Progenitor cell of endocrine pancreas (in vitro differentiated cells): ENCODE data around the gene FGF3. TPM values are rescaled to one million over a fixed set of nuclear protein-coding genes. Genes with fewer than 3 reads are reported as not detected.

Experiments used
- DNase-seq: peaks from one replicate; pipeline ENCODE4 v3.0.0; 2021; ENCODE audit warnings: low spot score; ENCODE audit not compliant: unreplicated experiment
- H3K27ac Mint-ChIP-seq: 2 replicates; pipeline ENCODE4 v1.8.0; 2021; ENCODE audit warnings: mild to moderate bottlenecking, moderate library complexity, mixed read lengths
- H3K27me3 Mint-ChIP-seq: 2 replicates; pipeline ENCODE4 v1.8.0; 2021; ENCODE audit warnings: mixed read lengths
- H3K36me3 Mint-ChIP-seq: 2 replicates; pipeline ENCODE4 v1.8.0; 2022; ENCODE audit warnings: mixed read lengths; ENCODE audit not compliant: insufficient read depth
- H3K4me1 Mint-ChIP-seq: 2 replicates; pipeline ENCODE4 v1.8.0; 2021; ENCODE audit warnings: low read depth, mixed read lengths
- H3K4me3 Mint-ChIP-seq: 2 replicates; pipeline ENCODE4 v1.8.0; 2021; ENCODE audit warnings: low read depth, mild to moderate bottlenecking, moderate library complexity, mixed read lengths
- H3K9me3 Mint-ChIP-seq: 2 replicates; pipeline ENCODE4 v1.8.0; 2021; ENCODE audit warnings: low read depth, mixed read lengths
- total RNA-seq: library from RNA; stranded (reverse); gene quantifications from 2 replicates; pipeline ENCODE4 v1.2.1, GENCODE V29; 2021
- TF ChIP-seq, protein P1 (sequence below): fragments of 200-600 bp; sonication (generic); IDR thresholded peaks from one replicate; pipeline ENCODE4 v1.5.0; 2021; ENCODE audit warnings: antibody characterized with exemption, mild to moderate bottlenecking; ENCODE audit not compliant: unreplicated experiment

The FGF3 gene
- total RNA-seq, 1 donor from 2014 or later, result not detected

DNA sequence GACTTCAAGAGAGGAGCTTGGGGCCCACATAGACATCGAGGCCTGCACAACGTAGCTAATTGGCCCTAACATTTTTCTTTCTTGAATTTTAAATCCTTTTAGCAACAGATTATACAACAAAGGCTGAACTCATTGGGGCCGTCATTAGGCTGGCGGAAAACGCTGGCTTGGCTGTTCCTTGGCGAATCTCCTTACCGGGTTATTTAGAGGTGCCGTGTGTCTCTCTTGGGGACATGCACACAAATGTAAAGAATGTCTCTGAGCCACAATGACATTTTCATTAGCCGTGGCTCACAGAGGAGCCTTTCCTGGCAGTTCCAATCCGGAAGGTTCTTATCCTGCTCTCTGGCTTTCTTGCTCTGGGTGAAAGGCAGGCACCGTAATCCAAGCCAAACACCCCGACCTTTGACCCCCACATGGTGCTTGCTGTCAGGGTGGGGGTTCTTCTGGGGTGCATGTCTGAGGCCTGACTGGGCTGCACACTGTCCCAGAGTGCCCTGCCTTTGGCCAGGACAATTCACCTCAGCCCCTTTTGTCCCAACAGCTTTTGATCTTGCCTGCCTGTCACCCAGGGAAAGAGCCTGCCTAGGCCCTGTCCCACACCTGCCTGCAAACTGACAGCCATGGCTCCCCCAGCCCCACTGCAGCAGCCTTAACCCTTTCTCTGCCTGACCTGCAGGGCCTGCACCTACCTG lies 9.2 kb upstream of the FGF3 start:
- no peak for DNase-seq
- Mint-ChIP-seq H3K36me3 (no peaks in the 10 kb centered on the region), H3K27me3 (peaks cover 38% of the 10 kb centered on the region), H3K4me3 (no peak overlapping the region), H3K9me3 (no peaks in the 10 kb centered on the region), H3K4me1 (peaks cover 7% of the 10 kb centered on the region), H3K27ac (no peak overlapping the region)
- TF ChIP-seq, protein P1, sequence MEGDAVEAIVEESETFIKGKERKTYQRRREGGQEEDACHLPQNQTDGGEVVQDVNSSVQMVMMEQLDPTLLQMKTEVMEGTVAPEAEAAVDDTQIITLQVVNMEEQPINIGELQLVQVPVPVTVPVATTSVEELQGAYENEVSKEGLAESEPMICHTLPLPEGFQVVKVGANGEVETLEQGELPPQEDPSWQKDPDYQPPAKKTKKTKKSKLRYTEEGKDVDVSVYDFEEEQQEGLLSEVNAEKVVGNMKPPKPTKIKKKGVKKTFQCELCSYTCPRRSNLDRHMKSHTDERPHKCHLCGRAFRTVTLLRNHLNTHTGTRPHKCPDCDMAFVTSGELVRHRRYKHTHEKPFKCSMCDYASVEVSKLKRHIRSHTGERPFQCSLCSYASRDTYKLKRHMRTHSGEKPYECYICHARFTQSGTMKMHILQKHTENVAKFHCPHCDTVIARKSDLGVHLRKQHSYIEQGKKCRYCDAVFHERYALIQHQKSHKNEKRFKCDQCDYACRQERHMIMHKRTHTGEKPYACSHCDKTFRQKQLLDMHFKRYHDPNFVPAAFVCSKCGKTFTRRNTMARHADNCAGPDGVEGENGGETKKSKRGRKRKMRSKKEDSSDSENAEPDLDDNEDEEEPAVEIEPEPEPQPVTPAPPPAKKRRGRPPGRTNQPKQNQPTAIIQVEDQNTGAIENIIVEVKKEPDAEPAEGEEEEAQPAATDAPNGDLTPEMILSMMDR, result no peak

- TF ChIP-seq, protein P1, result no peak
- peaks cover 39% of the 10 kb centered on the region for H3K27me3 Mint-ChIP-seq
- no peak for DNase-seq
Measured at GRCh38 chr11:69826773-69827172, 7.6 kb upstream of the FGF3 start.

GRCh38 chr11:69825941-69826340 lies 6.7 kb upstream of the FGF3 start:
- TF ChIP-seq, protein P1, result no peak
- Mint-ChIP-seq H3K9me3 (no peaks in the 10 kb centered on the region), H3K4me1 (peaks cover 7% of the 10 kb centered on the region), H3K27ac (no peak overlapping the region), H3K36me3 (no peaks in the 10 kb centered on the region), H3K4me3 (no peak overlapping the region), H3K27me3 (peaks cover 47% of the 10 kb centered on the region)
- no peak for DNase-seq

More at GRCh38 chr11:69826773-69827172, 7.6 kb upstream of the FGF3 start:
- no peak overlapping the region for H3K27ac Mint-ChIP-seq
- H3K36me3 Mint-ChIP-seq, result no peaks in the 10 kb centered on the region
- no peak overlapping the region for H3K4me3 Mint-ChIP-seq
- H3K4me1 Mint-ChIP-seq, result peaks cover 7% of the 10 kb centered on the region
- no peaks in the 10 kb centered on the region for H3K9me3 Mint-ChIP-seq

DNA sequence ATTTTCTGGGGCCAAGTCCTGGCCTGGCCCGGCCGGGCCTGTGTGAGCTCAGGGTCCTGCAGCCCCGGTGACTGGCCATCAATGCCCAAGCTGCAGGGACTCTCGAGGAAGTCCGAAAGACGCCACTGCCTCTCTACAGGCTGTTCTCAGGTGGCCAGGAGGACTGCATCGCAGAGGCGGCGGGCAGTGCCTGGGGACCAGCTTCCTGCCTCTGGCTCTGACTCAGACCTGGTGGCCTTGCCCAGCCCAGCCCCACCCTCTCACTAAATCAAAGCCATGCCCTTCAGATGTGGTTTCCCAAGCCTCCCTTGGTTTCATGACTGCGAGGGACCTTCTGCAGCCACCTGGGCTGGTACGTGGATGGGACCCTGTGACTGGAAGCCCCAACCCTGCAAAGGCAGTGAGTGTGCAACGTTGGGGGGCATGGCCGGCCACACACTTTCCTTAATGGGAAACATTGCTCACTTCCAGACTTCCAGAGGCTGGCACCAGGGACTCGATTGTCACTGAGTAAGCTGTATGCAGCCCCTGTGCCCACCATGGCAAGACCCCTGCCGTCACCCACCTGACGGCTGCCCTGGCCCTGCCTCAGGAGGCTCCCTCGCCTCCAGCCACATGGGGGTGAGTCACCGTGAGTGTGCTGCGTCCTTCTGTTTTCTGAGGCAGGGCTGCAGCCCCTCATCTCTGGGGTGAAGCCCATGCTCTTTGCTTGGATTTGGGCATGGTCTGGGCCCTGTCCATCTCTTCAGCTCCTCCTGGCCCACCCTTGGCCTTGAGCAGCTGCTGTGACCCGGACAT lies 6.0 kb upstream of the FGF3 start:
- no peaks in the 10 kb centered on the region for H3K9me3 Mint-ChIP-seq
- peaks cover 54% of the 10 kb centered on the region for H3K27me3 Mint-ChIP-seq
- TF ChIP-seq, protein P1, result no peak
- H3K27ac Mint-ChIP-seq, result no peak overlapping the region
- H3K4me1 Mint-ChIP-seq, result peaks cover 7% of the 10 kb centered on the region
- H3K36me3 Mint-ChIP-seq, result no peaks in the 10 kb centered on the region
- H3K4me3 Mint-ChIP-seq, result no peak overlapping the region
- no peak for DNase-seq

DNA sequence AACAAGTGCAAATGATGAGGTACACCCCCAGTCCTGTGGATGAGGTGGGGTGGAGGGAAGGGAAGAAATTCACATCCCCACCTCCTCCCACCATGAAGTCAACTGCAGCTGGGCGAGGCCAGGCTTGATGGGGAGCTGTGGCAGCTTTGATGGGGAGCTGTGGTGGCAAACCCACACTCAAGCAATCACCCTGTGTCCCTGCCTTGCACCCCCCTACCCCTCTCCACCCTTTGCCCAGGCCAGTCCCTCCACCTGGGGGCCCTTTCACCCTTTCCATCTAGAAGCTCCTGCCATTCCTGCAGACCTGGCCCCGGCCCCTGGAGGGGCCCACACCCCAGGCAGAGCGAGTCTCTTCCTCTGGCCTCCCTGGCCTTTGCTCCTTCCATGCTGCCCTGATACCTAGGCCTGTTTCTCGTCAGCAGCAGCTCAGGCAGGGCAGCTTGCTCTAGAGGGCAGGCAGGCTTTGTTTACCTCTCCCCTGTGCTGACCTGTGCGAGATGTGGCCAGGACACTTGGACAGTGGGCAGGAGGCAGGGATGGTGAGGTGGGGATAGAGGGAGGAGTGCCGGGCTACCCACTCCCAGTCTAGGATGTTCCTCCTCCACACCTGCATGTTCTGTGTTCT lies 4.5 kb upstream of the FGF3 start:
- DNase-seq, result no peak
- peaks cover 2% of the 10 kb centered on the region for H3K4me1 Mint-ChIP-seq
- TF ChIP-seq, protein P1, result no peak
- H3K27me3 Mint-ChIP-seq, result peaks cover 63% of the 10 kb centered on the region
- no peaks in the 10 kb centered on the region for H3K9me3 Mint-ChIP-seq
- H3K36me3 Mint-ChIP-seq, result no peaks in the 10 kb centered on the region
- no peak overlapping the region for H3K4me3 Mint-ChIP-seq
- H3K27ac Mint-ChIP-seq, result no peak overlapping the region
